ENCODE data around the gene UMAD1.

DNA sequence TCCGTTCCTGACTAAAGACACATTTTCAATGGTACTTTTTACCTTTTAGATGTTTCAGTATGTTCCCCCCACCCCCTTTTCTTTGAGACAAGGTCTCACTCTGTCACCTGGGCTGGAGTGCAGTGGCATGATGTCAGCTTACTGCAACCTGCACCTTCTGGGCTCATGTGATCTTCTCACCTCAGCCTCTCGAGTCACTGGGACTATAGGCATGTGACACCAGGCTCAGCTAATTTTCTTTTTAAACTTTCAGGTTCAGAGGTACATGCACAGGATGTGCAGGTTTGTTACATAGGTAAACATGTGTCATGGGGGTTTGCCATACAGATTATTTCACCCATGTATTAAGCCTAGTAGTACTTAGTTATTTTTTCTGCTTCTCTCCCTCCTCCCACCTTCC is 177.2 kb downstream of the UMAD1 start:
- TF ChIP-seq, protein P1, sequence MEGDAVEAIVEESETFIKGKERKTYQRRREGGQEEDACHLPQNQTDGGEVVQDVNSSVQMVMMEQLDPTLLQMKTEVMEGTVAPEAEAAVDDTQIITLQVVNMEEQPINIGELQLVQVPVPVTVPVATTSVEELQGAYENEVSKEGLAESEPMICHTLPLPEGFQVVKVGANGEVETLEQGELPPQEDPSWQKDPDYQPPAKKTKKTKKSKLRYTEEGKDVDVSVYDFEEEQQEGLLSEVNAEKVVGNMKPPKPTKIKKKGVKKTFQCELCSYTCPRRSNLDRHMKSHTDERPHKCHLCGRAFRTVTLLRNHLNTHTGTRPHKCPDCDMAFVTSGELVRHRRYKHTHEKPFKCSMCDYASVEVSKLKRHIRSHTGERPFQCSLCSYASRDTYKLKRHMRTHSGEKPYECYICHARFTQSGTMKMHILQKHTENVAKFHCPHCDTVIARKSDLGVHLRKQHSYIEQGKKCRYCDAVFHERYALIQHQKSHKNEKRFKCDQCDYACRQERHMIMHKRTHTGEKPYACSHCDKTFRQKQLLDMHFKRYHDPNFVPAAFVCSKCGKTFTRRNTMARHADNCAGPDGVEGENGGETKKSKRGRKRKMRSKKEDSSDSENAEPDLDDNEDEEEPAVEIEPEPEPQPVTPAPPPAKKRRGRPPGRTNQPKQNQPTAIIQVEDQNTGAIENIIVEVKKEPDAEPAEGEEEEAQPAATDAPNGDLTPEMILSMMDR (IDR thresholded peaks at IDR 0.05) = no peak
- no peak for TF ChIP-seq POLR2A (IDR thresholded peaks at IDR 0.05)
